ENCODE results near the gene COL4A5.
"Not testable (repeated sequence)": the region's sequence is repeated elsewhere in the genome, so short reads cannot be mapped to it uniquely, and the experiment has no call there.

Gene COL4A5

DNA sequence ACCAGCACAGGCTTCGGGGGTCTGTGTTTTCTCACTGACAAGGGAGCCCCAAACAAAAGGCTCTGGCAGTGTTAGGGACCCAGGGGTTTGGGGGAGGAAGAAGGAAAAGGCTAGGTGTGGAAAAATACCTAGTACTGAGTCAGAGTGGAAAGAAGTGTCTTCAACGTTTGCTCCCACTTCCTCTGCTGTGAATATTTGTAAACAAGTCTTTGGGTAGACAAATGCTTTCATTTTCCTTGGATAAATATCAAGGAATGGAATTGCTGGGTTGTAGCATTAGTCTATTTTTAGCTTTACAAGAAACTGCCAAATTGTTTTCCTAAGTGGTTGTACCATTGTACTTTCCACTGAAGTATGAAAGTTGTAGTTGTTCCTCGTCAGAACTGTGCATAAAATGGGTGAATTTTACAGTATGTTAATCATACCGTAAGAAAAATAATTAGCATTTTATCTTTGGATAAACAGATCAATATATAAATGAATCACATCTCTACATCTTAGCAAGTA lies 17.4 kb downstream of the COL4A5 start:
- DNase-seq: no peak

DNA sequence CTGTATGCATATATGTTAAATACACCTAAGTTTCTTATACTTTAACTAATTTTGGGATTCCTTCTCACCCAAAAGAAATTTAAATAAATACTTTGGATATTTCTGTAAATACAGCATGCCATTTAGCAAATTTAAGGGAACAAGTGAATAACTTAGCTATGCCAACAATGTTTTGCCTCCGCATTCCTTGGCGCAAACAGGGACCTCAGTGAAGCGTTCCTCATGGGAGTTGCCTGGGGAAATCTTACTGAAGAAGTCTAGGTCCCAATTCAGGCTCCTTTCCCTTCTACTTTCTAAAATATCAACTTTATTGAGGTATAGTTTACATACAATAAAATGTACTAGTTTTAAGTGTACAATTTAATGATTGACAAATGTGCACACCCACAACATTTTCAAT lies 25.0 kb downstream of the COL4A5 start:
- no peak for DNase-seq

GRCh38 chrX:108468486-108468885 lies 28.8 kb downstream of the COL4A5 start:
- no peak for DNase-seq

- no peak for DNase-seq
Measured at GRCh38 chrX:108473979-108474378, 34.3 kb downstream of the COL4A5 start.

GRCh38 chrX:108481528-108481927 lies 41.9 kb downstream of the COL4A5 start:
- DNase-seq: not testable (repeated sequence)

DNA sequence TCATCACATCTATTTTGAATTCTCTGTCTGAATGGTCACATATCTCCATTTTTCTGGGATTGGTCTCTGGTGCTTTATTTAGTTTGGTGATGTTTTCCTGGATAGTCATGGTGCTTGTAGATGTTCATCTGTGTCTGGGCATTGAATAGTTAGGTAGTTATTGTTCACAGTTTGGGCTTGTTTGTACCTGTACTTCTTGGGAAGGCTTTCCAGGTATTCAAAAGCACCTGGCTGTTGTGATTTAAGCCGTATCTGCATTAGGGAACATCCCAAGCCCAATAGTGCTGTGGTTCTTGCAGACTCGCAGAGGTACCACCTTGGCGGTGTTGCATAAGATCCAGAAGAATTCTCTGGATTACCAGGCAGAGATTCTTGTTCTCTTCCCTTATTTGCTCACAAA lies 44.6 kb downstream of the COL4A5 start:
- DNase-seq: no peak

DNA sequence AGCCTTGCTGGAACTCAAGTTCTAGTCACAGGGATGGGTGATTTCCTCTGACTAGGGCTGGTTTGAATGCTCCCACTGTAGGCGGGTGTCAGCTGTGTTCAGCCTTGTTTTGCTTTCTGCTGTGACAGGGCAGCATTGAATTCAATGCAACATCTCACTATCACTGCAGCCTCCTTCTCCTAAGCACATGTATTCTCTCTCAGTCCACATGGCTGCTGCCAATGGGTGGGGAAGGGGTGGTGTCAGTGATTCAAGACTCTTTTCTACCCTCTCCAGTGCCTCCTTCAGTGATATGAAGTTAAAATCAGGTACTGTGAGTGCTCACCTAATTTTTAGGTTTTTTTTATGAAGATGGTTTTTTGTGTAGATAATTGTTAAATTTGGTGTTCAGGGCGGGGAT lies 46.3 kb downstream of the COL4A5 start:
- DNase-seq: no peak

GRCh38 chrX:108494406-108495090 lies 54.9 kb downstream of the COL4A5 start:
- no peak for DNase-seq

DNA sequence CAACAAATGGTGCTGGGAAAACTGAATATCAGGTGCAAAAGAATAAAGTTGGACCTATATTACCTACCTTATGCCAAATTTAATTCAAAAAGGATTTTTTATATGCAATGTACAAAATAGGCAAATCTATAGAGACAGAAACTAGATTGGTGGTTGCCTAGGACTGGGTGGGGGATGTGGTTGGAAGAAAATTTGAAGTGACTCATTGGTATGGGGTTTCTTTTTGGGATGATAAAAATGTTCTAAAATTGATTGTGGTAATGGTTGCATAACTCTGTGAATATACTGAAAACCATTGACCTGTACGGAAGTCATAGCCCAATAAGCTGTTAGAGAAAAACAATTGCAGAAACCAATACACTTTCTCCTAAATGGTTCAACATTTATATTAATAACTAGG lies 72.1 kb downstream of the COL4A5 start:
- no peak for DNase-seq

DNA sequence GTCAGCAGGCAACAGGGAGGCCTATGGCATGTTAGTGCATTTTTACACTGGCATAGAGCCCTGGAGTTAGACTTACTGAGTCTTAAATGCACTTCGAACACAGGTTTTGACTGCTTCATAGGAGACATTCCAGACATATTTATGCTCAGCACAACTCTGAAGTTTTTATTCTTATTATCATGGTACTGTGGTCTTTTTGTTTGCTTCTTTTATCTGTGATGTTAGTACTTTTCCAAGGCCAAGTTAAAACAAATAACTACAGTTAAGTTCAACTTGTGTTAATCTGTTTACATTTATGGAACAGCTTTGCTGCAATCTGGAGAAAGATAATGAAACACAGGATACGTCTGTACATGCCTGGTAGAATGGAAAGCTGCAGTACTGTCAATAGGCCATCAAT lies 76.5 kb downstream of the COL4A5 start:
- DNase-seq: no peak

DNA sequence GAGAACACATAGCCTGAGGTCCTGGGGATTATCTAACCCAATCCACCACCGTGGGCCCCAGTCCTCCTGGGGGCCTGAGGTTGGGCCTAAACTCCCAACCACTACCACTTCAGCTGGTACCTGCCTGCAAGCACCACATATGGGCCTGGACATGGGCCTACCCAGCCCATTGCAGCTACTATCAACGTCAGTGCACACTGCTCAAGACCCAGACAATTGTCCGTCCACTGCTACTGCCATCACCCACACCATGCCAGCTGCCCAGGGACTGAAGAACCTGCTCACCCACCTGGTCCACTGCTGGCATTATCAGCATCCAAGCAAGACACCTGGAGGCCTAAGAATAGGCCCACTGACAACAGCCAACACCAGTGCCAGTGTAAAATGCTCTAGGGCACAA lies 88.1 kb downstream of the COL4A5 start:
- no peak for DNase-seq

- DNase-seq: peak; percentile 4 to 16 (median 7)
Measured at GRCh38 chrX:108537005-108537404, 97.4 kb downstream of the COL4A5 start.

GRCh38 chrX:108541286-108541685 lies 101.6 kb downstream of the COL4A5 start:
- DNase-seq: no peak

- DNase-seq: no peak
Measured at GRCh38 chrX:108557580-108557979, 117.9 kb downstream of the COL4A5 start.

DNA sequence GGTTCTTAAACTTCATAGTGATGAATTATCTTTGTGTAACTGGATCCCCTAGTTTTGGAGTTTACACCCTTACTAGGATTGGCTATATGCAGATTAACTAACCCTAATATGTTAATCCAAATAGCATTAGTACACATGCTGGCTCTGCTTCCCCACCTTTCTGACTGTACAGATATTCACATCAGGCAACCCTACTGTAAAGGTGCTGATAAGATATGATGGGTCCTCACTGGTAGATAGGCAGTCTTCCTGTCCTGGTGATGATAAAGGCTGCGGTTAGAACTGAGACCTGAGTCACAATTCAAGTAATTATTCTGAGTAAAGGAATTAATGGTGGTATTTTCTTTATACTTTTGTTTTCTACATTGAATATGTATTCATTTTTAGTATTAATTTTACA lies 118.6 kb downstream of the COL4A5 start:
- DNase-seq: no peak

DNA sequence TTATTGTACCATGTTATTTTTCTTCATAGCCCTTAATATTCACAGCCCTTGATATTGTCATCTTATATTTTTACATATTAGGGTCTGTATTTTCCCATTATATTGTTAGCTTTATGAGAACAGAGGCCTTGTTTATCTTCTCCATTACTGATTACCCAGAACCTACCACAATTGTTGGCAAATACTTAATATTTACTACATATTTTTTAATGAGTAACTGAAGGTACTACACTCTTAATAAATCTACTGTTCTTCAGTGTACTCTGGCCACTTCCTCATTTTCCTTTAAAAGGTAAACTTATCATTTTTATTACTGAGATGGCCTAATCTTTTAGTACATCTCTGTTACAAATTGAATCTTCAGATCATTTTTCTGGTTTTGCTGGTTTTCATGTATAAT lies 133.5 kb downstream of the COL4A5 start:
- DNase-seq: no peak

- DNase-seq: no peak
Measured at GRCh38 chrX:108582151-108582550, 142.5 kb downstream of the COL4A5 start.

DNA sequence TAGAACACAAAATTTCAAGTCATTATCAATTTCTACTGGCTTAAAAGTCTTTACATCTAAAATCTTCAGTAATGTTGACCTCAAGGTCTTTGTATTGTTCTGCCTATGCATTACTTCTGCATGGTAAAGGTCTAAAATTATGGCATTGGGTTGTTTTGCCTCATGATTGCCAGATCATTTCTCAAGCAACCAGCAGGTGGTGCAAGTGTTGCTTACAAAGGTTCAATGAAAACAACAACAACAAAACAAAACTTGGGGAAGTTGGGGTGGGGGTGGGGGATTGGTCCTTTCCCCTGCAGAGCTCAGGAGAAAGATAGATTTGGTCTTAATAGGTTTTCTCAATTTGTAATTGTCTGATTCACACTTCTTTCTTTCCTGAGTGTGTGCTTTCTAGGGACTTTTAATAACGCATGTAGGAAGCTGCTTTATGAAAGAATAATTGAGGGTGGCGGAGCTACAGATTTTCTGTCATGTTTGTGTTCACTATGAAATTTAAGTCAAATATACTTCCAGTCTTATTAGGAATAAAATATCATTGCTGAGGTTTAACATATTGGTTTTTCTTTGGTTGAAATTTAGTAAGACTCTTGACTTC lies 145.1 kb downstream of the COL4A5 start:
- peak; percentile 2 to 20 (median 18) for DNase-seq

DNA sequence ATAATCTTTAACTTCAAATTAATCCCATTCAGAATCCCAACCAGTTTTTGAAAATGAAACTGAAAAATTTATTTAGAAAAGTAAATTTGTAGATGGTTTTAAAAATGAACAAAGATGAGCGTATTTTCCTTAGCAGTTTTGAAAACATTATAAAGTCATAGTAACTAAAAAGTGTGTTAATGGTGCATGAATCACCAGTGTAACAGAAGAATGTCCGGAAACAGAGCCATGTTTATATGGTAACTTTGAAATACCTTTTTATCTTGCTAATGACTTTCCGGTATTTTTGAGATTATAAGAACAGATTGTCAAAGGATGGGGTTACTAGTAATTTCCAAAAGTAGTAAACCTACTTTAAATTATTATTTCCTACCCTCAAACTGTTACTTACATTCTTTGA lies 150.9 kb downstream of the COL4A5 start:
- DNase-seq: no peak

DNA sequence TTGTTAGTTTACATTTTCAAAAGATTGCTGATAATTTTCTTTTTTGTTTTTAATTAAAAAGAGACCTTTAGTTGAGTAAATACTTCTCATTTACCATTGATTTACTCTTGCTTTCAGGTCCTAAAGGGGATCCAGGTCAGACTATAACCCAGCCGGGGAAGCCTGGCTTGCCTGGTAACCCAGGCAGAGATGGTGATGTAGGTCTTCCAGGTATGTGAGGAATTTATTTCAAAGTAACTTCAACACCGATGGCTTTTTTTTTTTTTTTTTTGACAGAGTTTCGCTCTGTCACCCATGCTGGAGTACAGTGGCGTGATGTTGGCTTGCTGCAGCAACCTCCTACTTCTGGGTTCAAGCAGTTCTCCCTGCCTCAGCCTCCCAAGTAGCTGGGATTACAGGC lies 161.6 kb downstream of the COL4A5 start:
- no peak for DNase-seq

DNA sequence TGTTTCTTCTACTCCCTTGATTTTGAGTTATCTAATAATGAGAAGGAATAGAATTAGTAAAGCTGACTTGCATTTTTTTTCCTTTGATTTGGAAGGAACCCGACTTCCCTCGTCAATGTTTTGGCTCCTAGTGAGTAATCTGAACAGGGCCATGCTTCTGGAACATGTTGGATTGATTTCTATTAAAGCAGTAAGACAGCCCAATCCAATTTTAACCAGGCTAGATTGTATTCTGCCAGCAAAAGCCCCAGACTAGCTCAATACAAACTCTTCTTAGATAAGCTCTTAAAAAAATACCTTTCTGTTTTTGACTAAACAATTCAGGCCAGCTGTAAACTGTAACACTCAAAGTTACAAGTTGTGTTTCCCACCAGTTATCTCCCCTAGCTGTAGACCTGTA lies 170.5 kb downstream of the COL4A5 start:
- DNase-seq: no peak

DNA sequence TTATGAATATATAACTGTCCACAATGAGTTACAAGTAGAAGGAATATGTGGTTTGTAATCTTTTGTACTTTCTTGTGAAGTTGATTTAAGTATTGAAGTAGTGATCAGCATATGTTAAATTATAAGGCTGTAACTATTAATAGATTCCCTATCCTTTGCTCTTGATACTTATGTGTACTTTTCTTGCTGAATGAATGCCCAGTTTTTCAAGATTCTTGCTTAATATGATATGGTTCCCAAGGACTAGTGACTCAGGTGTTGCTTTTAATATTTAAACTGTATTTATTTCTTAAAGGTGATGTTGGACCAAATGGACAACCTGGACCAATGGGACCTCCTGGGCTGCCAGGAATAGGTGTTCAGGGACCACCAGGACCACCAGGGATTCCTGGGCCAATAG lies 175.0 kb downstream of the COL4A5 start:
- no peak for DNase-seq

GRCh38 chrX:108640817-108641216 lies 201.2 kb downstream of the COL4A5 start:
- no peak for DNase-seq

DNA sequence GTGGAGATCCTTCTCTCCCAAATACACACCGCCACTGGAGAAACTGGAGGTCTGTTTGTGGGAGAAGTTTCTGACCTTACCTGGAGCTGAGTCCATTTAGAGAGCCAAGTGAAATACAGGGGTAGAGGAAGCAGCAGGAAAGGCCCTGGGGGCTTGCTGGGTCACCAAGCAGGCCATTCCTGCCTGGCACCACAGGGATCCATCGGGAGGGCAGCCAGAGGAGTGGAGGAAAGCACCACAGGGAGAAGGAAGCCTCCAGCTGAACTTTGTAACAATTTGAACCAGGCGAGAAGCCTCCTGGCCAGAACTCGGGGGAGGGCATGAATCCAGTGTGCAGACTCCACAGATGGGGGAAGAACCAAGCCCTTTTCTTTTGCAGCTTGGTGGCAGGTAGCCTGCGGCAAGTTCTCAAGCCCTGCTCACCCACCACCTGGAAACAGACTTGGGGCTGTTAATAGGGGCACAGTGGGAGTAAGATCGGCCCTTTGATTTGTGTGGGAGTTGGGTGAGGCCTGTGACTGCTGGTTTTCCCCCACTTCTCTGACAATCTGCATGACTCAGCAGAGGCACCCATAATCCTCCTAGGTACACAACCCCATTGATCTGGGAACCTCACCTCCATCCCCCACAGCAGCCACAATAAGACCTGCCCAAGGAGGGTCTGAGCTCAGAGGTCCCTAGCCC lies 202.1 kb downstream of the COL4A5 start:
- no peak for DNase-seq
